ENCODE results near the gene AIG1.
A peak's percentile ranks its signal among the peaks of the same experiment; 100 is the strongest.
"Not testable (repeated sequence)": the region's sequence is repeated elsewhere in the genome, so short reads cannot be mapped to it uniquely, and the experiment has no call there.

Gene AIG1

GRCh38 chr6:143241911-143242310 is 181.2 kb downstream of the AIG1 start:
- DNase-seq, result no peak

- DNase-seq, result no peak
These were observed 183.1 kb downstream of the AIG1 start for GRCh38 chr6:143243786-143244185.

- no peak for DNase-seq
These were observed 185.0 kb downstream of the AIG1 start for GRCh38 chr6:143245656-143246055.

- not testable (repeated sequence) for DNase-seq
These were observed 185.6 kb downstream of the AIG1 start for GRCh38 chr6:143246166-143246775.

- DNase-seq, result no peak
These were observed 186.9 kb downstream of the AIG1 start for GRCh38 chr6:143247586-143247985.

GRCh38 chr6:143248359-143248758 is 187.7 kb downstream of the AIG1 start:
- no peak for DNase-seq

GRCh38 chr6:143251288-143251687 is 190.6 kb downstream of the AIG1 start:
- no peak for DNase-seq

- DNase-seq, result no peak
These were observed 192.3 kb downstream of the AIG1 start for GRCh38 chr6:143252961-143253360.

GRCh38 chr6:143253586-143253985 is 192.9 kb downstream of the AIG1 start:
- DNase-seq, result no peak

- DNase-seq, result no peak
These were observed 198.3 kb downstream of the AIG1 start for GRCh38 chr6:143258945-143259344.

- DNase-seq, result no peak
These were observed 200.2 kb downstream of the AIG1 start for GRCh38 chr6:143260857-143261256.

GRCh38 chr6:143261899-143262436 is 201.3 kb downstream of the AIG1 start:
- no peak for DNase-seq

- no peak for DNase-seq
These were observed 202.2 kb downstream of the AIG1 start for GRCh38 chr6:143262859-143263258.

- DNase-seq, result peak in 2 of 3 experiments; percentile 30 to 74
These were observed 203.7 kb downstream of the AIG1 start for GRCh38 chr6:143264379-143264778.

- DNase-seq, result peak in 1 of 3 experiments; percentile 40
These were observed 204.5 kb downstream of the AIG1 start for GRCh38 chr6:143264986-143265764.

- DNase-seq, result no peak
These were observed 207.1 kb downstream of the AIG1 start for GRCh38 chr6:143267760-143268159.

GRCh38 chr6:143268439-143268838 is 207.8 kb downstream of the AIG1 start:
- DNase-seq, result no peak

- DNase-seq, result no peak
These were observed 209.3 kb downstream of the AIG1 start for GRCh38 chr6:143270026-143270425.

- DNase-seq, result peak in 1 of 3 experiments; percentile 32
These were observed 210.3 kb downstream of the AIG1 start for GRCh38 chr6:143271024-143271423.

- no peak for DNase-seq
These were observed 215.7 kb downstream of the AIG1 start for GRCh38 chr6:143276436-143276835.

GRCh38 chr6:143279385-143279784 is 218.7 kb downstream of the AIG1 start:
- DNase-seq, result peak in 2 of 3 experiments; percentile 30 to 51

- DNase-seq, result no peak
These were observed 223.4 kb downstream of the AIG1 start for GRCh38 chr6:143283887-143284645.

GRCh38 chr6:143286251-143286795 is 225.6 kb downstream of the AIG1 start:
- DNase-seq, result no peak

All from NCI-H1417 (cell line).